B cell (primary cell): ENCODE measurements around the gene GNAL. TPM values are rescaled to one million over a fixed set of nuclear protein-coding genes. Genes with fewer than 3 reads are reported as not detected.

ENCODE experiments used
- ATAC-seq: fragments of 200-7000 bp; cut with Tn5 transposase; one replicate; pipeline ENCODE4 v1.10.0; 2021; ENCODE audit warnings: low read depth, mild to moderate bottlenecking, moderate number of reproducible peaks, moderate library complexity
- CTCF ChIA-PET: fragments of 350-600 bp; sonication (Branson Sonifier 250); formaldehyde crosslinking; loops from one replicate; lab custom pipeline; 2021; ENCODE audit warnings: antibody characterized with exemption, inconsistent platforms; lab: Charles Lee
- POLR2A ChIA-PET: fragments of 350-600 bp; sonication (Branson Sonifier 250); formaldehyde crosslinking; loops from one replicate; lab custom pipeline; 2021; ENCODE audit warnings: antibody characterized with exemption; lab: Charles Lee
- DNase-seq: peaks from one replicate; pipeline ENCODE4 v3.0.0; 2013
- H2AFZ ChIP-seq: 2 replicates; pipeline ENCODE4 v1.6.1; 2012; ENCODE audit warnings: mild to moderate bottlenecking, low read depth, low read length; ENCODE audit not compliant: insufficient read depth, poor library complexity, severe bottlenecking
- H3K27ac ChIP-seq, 2 donors: 1 replicate in 1 of 2; 2 replicates in 1 of 2; pipeline ENCODE4 v1.5.1; 2012 to 2013; ENCODE audit warnings: low read length in 2 of 2, mild to moderate bottlenecking in 2 of 2, moderate library complexity in 1 of 2
- H3K27me3 ChIP-seq, 4 experiments: fragments of 200-600 bp in 1 of 4; sonication (generic) in 1 of 4; replicated peaks in 1 of 4; 1 replicate in 2 of 4; 2 replicates in 2 of 4; pipeline versions ENCODE4 v1.6.1 to v1.7.0; 2013 to 2016; ENCODE audit warnings: low read length in 3 of 4, mild to moderate bottlenecking in 2 of 4, mixed read lengths in 1 of 4, moderate library complexity in 1 of 4; ENCODE audit not compliant: insufficient read depth in 4 of 4, control insufficient read depth in 3 of 4; ENCODE audit errors: control extremely low read depth in 1 of 4
- H3K36me3 ChIP-seq, 2 experiments: replicated peaks in 1 of 2; 1 replicate in 1 of 2; 2 replicates in 1 of 2; pipeline versions ENCODE4 v1.6.1 to v1.7.1; 2013; ENCODE audit warnings: low read length in 1 of 2; ENCODE audit not compliant: insufficient read depth in 2 of 2, control insufficient read depth in 1 of 2; ENCODE audit errors: control extremely low read depth in 1 of 2, extremely low read depth in 1 of 2
- H3K4me1 ChIP-seq, 2 donors: fragments of 200-600 bp in 1 of 2; sonication (generic) in 1 of 2; 1 replicate in 1 of 2; 2 replicates in 1 of 2; pipeline versions ENCODE4 v1.5.1 to v1.6.1; 2013 to 2017; ENCODE audit warnings: low read length in 2 of 2; ENCODE audit not compliant: control insufficient read depth in 2 of 2, insufficient read depth in 2 of 2
- H3K4me2 ChIP-seq: replicated peaks from 2 replicates; pipeline ENCODE3; 2012; ENCODE audit warnings: mild to moderate bottlenecking, low read depth, low read length; ENCODE audit not compliant: poor library complexity, severe bottlenecking
- H3K4me3 ChIP-seq, 5 experiments: fragments of 200-600 bp in 1 of 5; sonication (generic) in 1 of 5; 1 replicate in 3 of 5; 2 replicates in 2 of 5; pipeline versions ENCODE4 v1.5.1 to v1.7.0; 2011 to 2016; ENCODE audit warnings: low read length in 4 of 5, mild to moderate bottlenecking in 4 of 5, low read depth in 2 of 5, control low read depth in 1 of 5, moderate library complexity in 1 of 5; ENCODE audit not compliant: insufficient read depth in 1 of 5; ENCODE audit errors: control extremely low read depth in 1 of 5, extremely low read depth in 1 of 5
- H3K79me2 ChIP-seq: fragments of 200-600 bp; sonication (generic); one replicate; pipeline ENCODE4 v1.6.0; 2016; ENCODE audit warnings: low read length; ENCODE audit not compliant: control insufficient read depth, insufficient read depth
- H3K9ac ChIP-seq: fragments of 200-600 bp; sonication (generic); 2 replicates; pipeline ENCODE4 v1.6.1; 2017; ENCODE audit warnings: mild to moderate bottlenecking, low read length, moderate library complexity
- H3K9me3 ChIP-seq, 3 donors: one replicate each; pipeline versions ENCODE4 v1.6.1 to v1.7.1; 2013; ENCODE audit warnings: low read length in 2 of 3; ENCODE audit not compliant: control insufficient read depth in 2 of 3, insufficient read depth in 1 of 3; ENCODE audit errors: control extremely low read depth in 1 of 3
- H4K20me1 ChIP-seq: 2 replicates; pipeline ENCODE4 v1.6.0; 2012; ENCODE audit warnings: mild to moderate bottlenecking, low read length; ENCODE audit not compliant: insufficient read depth, control insufficient read depth, poor library complexity, severe bottlenecking
- H3K27ac Mint-ChIP-seq: one replicate; pipeline ENCODE4 v1.8.0; 2021; ENCODE audit warnings: mixed read lengths
- H3K27me3 Mint-ChIP-seq: one replicate; pipeline ENCODE4 v1.8.0; 2021; ENCODE audit warnings: mixed read lengths
- H3K4me1 Mint-ChIP-seq: one replicate; pipeline ENCODE4 v1.8.0; 2021; ENCODE audit warnings: mixed read lengths
- H3K4me3 Mint-ChIP-seq: one replicate; pipeline ENCODE4 v1.8.0; 2021; ENCODE audit warnings: mixed read lengths
- H3K9me3 Mint-ChIP-seq: one replicate; pipeline ENCODE4 v1.8.0; 2022; ENCODE audit warnings: mixed read lengths; ENCODE audit not compliant: insufficient read depth
- EZH2 ChIP-seq: IDR thresholded peaks from 2 replicates; pipeline ENCODE4 v1.6.1; 2012; ENCODE audit warnings: borderline replicate concordance, low read depth, mild to moderate bottlenecking, moderate library complexity, low read length; ENCODE audit not compliant: insufficient read depth, poor library complexity, severe bottlenecking
- WGBS: methylation state at CpG from one replicate; pipeline ENCODE4 v1.1.5; 2013; ENCODE audit warnings: missing lambda C conversion rate; ENCODE audit not compliant: insufficient coverage; 5-methylcytosine and 5-hydroxymethylcytosine counted together
- intact Hi-C: fragments of 100-400 bp; cut with micrococcal nuclease; formaldehyde crosslinking; loops from one replicate; pipeline ENCODE4 v1.10.0; 2022
- polyA plus RNA-seq: library from polyadenylated mRNA; depleted of rRNA; stranded (reverse); fragments of >200 nt; gene quantifications from 2 replicates; pipeline ENCODE4 v1.2.3, GENCODE V29; 2012
- total RNA-seq, 2 donors: library from RNA; stranded (reverse); fragments of 120-200 nt in 1 of 2; gene quantifications; 1 replicate in 1 of 2; 2 replicates in 1 of 2; pipeline versions ENCODE4 v1.2.3 to v1.2.4, GENCODE V29; 2013 to 2022
- TF ChIP-seq, protein P1 (sequence below): fragments of 200-600 bp; IDR thresholded peaks from one replicate; pipeline ENCODE4 v1.8.0; 2022; ENCODE audit warnings: antibody characterized with exemption, mild to moderate bottlenecking

The GNAL gene
- total and polyA plus RNA-seq, 2 donors (not counting 1 experiment from before 2014, with no cell fraction given): 0.01 to 0.12 TPM

DNA sequence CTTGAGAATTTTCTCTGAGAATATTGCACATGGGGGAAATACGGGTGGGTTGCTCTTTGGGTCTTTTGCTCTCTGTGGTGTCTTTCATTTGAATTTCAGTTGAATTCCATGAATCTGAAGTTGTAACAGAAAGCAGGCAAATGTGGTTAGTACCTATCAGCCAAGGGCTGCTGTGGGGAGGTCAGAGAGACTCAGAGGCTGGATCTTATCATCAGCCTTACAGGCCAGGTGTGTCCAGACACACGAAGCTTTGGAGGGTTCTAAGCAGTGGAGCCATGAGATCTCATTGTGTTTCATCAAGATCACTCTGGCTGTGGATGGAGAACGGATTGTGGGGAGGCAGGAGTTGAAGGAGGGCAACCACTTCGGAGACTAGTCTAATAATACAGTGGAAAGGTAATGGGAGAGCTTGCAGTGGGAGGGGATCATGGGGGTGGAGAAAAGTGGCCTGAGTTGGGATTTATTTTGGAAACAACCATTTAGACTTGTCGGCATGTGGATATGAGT, 68.1 kb downstream of the GNAL start:
- POLR2A ChIA-PET: no interaction called here
- no peak overlapping the region for H3K27ac Mint-ChIP-seq
- WGBS: 77% methylated on average over 5 of the region's 5 CpGs
- H3K4me1 Mint-ChIP-seq: peaks cover 4% of the 10 kb centered on the region
- no peaks in the 10 kb centered on the region for H3K9me3 Mint-ChIP-seq
- CTCF ChIA-PET: interaction anchor here (1.2 to 1.4 kb wide), 2 partner anchors 181 to 238 kb away, joined by 4 read pairs; no protein-coding TSS in a partner anchor
- H3K27me3 ChIP-seq: peaks cover 0 to 9% (median 7%) of the 10 kb centered on the region in 4 experiments
- H3K4me3 Mint-ChIP-seq: no peak overlapping the region
- no peaks in the 10 kb centered on the region for H3K79me2 ChIP-seq
- H3K27me3 Mint-ChIP-seq: peaks cover 31% of the 10 kb centered on the region
- H3K4me2 ChIP-seq: no peak overlapping the region
- TF ChIP-seq, protein P1, sequence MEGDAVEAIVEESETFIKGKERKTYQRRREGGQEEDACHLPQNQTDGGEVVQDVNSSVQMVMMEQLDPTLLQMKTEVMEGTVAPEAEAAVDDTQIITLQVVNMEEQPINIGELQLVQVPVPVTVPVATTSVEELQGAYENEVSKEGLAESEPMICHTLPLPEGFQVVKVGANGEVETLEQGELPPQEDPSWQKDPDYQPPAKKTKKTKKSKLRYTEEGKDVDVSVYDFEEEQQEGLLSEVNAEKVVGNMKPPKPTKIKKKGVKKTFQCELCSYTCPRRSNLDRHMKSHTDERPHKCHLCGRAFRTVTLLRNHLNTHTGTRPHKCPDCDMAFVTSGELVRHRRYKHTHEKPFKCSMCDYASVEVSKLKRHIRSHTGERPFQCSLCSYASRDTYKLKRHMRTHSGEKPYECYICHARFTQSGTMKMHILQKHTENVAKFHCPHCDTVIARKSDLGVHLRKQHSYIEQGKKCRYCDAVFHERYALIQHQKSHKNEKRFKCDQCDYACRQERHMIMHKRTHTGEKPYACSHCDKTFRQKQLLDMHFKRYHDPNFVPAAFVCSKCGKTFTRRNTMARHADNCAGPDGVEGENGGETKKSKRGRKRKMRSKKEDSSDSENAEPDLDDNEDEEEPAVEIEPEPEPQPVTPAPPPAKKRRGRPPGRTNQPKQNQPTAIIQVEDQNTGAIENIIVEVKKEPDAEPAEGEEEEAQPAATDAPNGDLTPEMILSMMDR: no peak
- no peak for TF ChIP-seq EZH2
- H3K9ac ChIP-seq: no peak overlapping the region
- intact Hi-C loops: no loop called here
- H4K20me1 ChIP-seq: no peaks in the 10 kb centered on the region
- H3K36me3 ChIP-seq: no peaks in the 10 kb centered on the region
- no peaks in the 10 kb centered on the region for H3K9me3 ChIP-seq
- no peak overlapping the region for H3K27ac ChIP-seq
- ATAC-seq: no peak
- no peak for DNase-seq
- H2AFZ ChIP-seq: no peak overlapping the region
- no peak overlapping the region for H3K4me3 ChIP-seq
- peaks cover 2 to 5% of the 10 kb centered on the region in 2 donors for H3K4me1 ChIP-seq

DNA sequence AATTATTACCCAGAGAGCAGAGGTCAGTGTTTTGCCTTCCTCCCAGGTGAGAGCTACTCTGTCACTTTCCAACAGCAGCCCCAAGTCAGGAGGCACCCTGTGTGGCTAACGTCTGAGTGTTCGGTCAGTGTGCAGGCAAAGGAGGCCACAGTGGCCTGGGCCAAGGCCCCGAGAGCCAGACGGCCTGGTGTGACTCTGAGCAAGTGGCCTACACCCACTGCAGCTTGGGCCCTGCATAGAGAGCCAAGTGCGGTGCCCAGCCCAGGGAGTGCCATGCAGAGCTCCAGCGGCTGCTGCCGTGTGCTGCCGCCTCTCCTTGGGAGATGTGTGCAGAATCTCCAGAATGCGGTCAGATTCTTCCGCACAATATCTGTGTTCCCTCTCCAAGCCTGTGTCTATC, 70.4 kb downstream of the GNAL start:
- DNase-seq (no peak), ATAC-seq (no peak)
- no peaks in the 10 kb centered on the region for H4K20me1 ChIP-seq
- ChIA-PET CTCF (no interaction called here), POLR2A (no interaction called here)
- H3K9ac ChIP-seq: no peak overlapping the region
- H3K79me2 ChIP-seq: no peaks in the 10 kb centered on the region
- no peaks in the 10 kb centered on the region for H3K9me3 Mint-ChIP-seq
- TF ChIP-seq EZH2: no peak
- TF ChIP-seq, protein P1: no peak
- no peaks in the 10 kb centered on the region for H3K36me3 ChIP-seq
- intact Hi-C loops: no loop called here
- H3K4me1 Mint-ChIP-seq: no peaks in the 10 kb centered on the region
- WGBS: 94% methylated on average over 9 of the region's 10 CpGs
- H3K4me3 ChIP-seq: no peak overlapping the region
- no peaks in the 10 kb centered on the region for H3K27me3 ChIP-seq
- no peaks in the 10 kb centered on the region for H3K4me1 ChIP-seq
- no peak overlapping the region for H3K27ac Mint-ChIP-seq
- H2AFZ ChIP-seq: no peak overlapping the region
- H3K4me2 ChIP-seq: no peak overlapping the region
- no peaks in the 10 kb centered on the region for H3K9me3 ChIP-seq
- no peak overlapping the region for H3K27ac ChIP-seq
- H3K4me3 Mint-ChIP-seq: no peak overlapping the region
- peaks cover 22% of the 10 kb centered on the region for H3K27me3 Mint-ChIP-seq
